ENCODE results near the gene NRXN3. TPM values are rescaled to one million over a fixed set of nuclear protein-coding genes. Genes with fewer than 3 reads are reported as not detected.
A peak's percentile ranks its signal among the peaks of the same experiment; 100 is the strongest.

Gene NRXN3
- polyA plus RNA-seq, 1 of the 3 experiments (the other 2 are of a cell fraction): 1.6 TPM

DNA sequence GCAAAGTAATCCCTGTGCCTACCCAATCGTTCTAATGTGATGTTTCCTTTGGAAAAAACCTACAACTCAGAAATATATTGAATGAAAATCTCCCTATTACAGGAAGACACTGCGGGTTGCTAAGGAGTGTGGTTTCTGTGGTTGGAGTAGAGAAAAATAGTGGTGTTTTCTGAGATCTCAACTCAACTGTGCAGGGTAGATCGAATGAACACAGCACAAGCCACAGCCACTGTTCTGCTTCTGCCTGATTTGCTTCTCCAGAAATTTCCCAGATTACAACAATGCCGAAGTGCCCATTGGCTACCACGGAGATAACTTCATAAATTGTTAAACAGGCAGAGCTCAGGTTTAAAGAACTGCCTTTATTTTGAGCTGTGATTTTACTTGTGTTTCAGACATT, 1560.8 kb downstream of the NRXN3 start (continued):
- TF ChIP-seq ZBTB33 (IDR thresholded peaks at IDR 0.05; ENCODE audit: borderline replicate concordance, low read depth): no peak

- Histone ChIP-seq H3K79me2 (ENCODE audit: insufficient read depth) (no peaks in the 10 kb centered on the region), H3K27me3 (ENCODE audit: insufficient read depth) (no peaks in the 10 kb centered on the region), H3K4me2 (no peak overlapping the region), H3K4me3 (ENCODE audit: low read depth in 2 of 2, low read length in 1 of 2) (no peak overlapping the region), H3K4me1 (ENCODE audit: control insufficient read depth in 1 of 2, insufficient read depth in 2 of 2, low read depth in 1 of 2, low read length in 1 of 2) (peaks cover 7 to 19% of the 10 kb centered on the region in 2 experiments; a peak in 3 of 4 replicates), H3K27ac (ENCODE audit: low read depth in 2 of 2, low read length in 1 of 2) (peak overlapping the region in 1 of 2 experiments; percentile 9; a peak in 1 of 4 replicates), H4K20me1 (ENCODE audit: insufficient read depth) (no peaks in the 10 kb centered on the region), H2AFZ (ENCODE audit: low read depth) (no peak overlapping the region), H3K36me3 (replicated peaks in 1 of 2; ENCODE audit: control insufficient read depth in 1 of 2, insufficient read depth in 2 of 2, low read length in 1 of 2) (no peaks in the 10 kb centered on the region), H3K9me2 (no peaks in the 10 kb centered on the region), H3F3A (replicated peaks; ENCODE audit: insufficient read depth) (no peaks in the 10 kb centered on the region), H3K9ac (no peak overlapping the region), H3K9me3 (peaks cover 8% of the 10 kb centered on the region)
- peak; percentile 8 for DNase-seq
- POLR2A ChIA-PET: no interaction called here
- WGBS (ENCODE audit: low lambda C conversion rate): 23% methylated on average over 8 of the region's 8 CpGs
- CTCF ChIA-PET: no interaction called here
- TF ChIP-seq RFX5 (IDR thresholded peaks at IDR 0.05; ENCODE audit: low read length): no peak
- no peak for TF ChIP-seq TEAD4 (IDR thresholded peaks at IDR 0.05; ENCODE audit: borderline replicate concordance, insufficient read depth)
- no peak for TF ChIP-seq SIN3A (IDR thresholded peaks at IDR 0.05; ENCODE audit: borderline replicate concordance, low read depth, low read length)
- no peak for TF ChIP-seq FOXM1 (IDR thresholded peaks at IDR 0.05; ENCODE audit: low read depth)
- TF ChIP-seq ELF1 (IDR thresholded peaks at IDR 0.05): no peak
- TF ChIP-seq ZBTB33 (IDR thresholded peaks at IDR 0.05; ENCODE audit: borderline replicate concordance, low read depth): no peak
- TF ChIP-seq, protein P1, sequence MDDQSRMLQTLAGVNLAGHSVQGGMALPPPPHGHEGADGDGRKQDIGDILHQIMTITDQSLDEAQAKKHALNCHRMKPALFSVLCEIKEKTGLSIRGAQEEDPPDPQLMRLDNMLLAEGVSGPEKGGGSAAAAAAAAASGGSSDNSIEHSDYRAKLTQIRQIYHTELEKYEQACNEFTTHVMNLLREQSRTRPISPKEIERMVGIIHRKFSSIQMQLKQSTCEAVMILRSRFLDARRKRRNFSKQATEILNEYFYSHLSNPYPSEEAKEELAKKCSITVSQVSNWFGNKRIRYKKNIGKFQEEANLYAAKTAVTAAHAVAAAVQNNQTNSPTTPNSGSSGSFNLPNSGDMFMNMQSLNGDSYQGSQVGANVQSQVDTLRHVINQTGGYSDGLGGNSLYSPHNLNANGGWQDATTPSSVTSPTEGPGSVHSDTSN (IDR thresholded peaks at IDR 0.05): peak; percentile 33; the same call in 1 of the 2 replicates
- no peak for TF ChIP-seq NRF1 (IDR thresholded peaks at IDR 0.05; ENCODE audit: low read depth, low read length)
- TF ChIP-seq FOSL2 (IDR thresholded peaks at IDR 0.05; ENCODE audit: borderline replicate concordance, low read depth): no peak
- no peak for TF ChIP-seq MEF2A (IDR thresholded peaks at IDR 0.05; ENCODE audit: borderline replicate concordance, low read depth)
- TF ChIP-seq GATA2 (CRISPR knock-in tag; IDR thresholded peaks at IDR 0.05): no peak
- TF ChIP-seq JUND (IDR thresholded peaks at IDR 0.05): 0 out of 2 replicates have a peak, but pooled peaks have one; percentile 8
- peak; percentile 76 for TF ChIP-seq TCF12 (IDR thresholded peaks at IDR 0.05)
Observed at GRCh38 chr14:79732911-79733655, 1562.9 kb downstream of the NRXN3 start.

Measured in SK-N-SH (cell line).